Colonic mucosa (tissue), 4 donors: Measurements from ENCODE around the gene CDK6. TPM values are rescaled to one million over a fixed set of nuclear protein-coding genes. Genes with fewer than 3 reads are reported as not detected.

Experiments
- DNase-seq: peaks from one replicate; pipeline ENCODE4 v3.0.0-alpha.2; 2020
- H3K27ac ChIP-seq: fragments of 200-600 bp; one replicate; pipeline ENCODE4 v1.8.0; 2021
- H3K27me3 ChIP-seq: fragments of 200-600 bp; one replicate; pipeline ENCODE4 v1.8.0; 2021
- H3K36me3 ChIP-seq: fragments of 200-600 bp; one replicate; pipeline ENCODE4 v1.8.0; 2021
- H3K4me1 ChIP-seq: fragments of 200-600 bp; one replicate; pipeline ENCODE4 v1.8.0; 2021; ENCODE audit warnings: mild to moderate bottlenecking
- H3K4me3 ChIP-seq: fragments of 200-600 bp; one replicate; pipeline ENCODE4 v1.8.0; 2021
- H3K9ac ChIP-seq, 2 donors: one replicate each; pipeline ENCODE4 v1.7.0; 2013; ENCODE audit warnings: control low read depth in 2 of 2, low read depth in 2 of 2, low read length in 2 of 2
- H3K9me3 ChIP-seq: fragments of 200-600 bp; one replicate; pipeline ENCODE4 v1.8.0; 2021
- intact Hi-C: fragments of 100-400 bp; cut with DNase I; formaldehyde crosslinking; loops from one replicate; pipeline ENCODE4 v1.14.1; 2022
- total RNA-seq, 2 donors: library from RNA; stranded (reverse); fragmentation: NEBNext Ultra II Directional in 1 of 2; extraction: Animal tissue kit (Norgen Biotek cat#: 25700) in 1 of 2; gene quantifications; one replicate each; pipeline ENCODE4 v1.2.1, GENCODE V29; 2021
- TF ChIP-seq, protein P1 (sequence below): fragments of 200-600 bp; IDR thresholded peaks from one replicate; pipeline ENCODE4 v1.8.0; 2022; ENCODE audit warnings: antibody characterized with exemption, mild to moderate bottlenecking
- donor health status: healthy.
- donor health status: DM: no; HTN: no; CAD: no.
- donor health status: DM: no; HTN: no; CAD: no.

Gene CDK6
- total RNA-seq, 2 donors from 2014 or later = 37.1 to 55.4 TPM

DNA sequence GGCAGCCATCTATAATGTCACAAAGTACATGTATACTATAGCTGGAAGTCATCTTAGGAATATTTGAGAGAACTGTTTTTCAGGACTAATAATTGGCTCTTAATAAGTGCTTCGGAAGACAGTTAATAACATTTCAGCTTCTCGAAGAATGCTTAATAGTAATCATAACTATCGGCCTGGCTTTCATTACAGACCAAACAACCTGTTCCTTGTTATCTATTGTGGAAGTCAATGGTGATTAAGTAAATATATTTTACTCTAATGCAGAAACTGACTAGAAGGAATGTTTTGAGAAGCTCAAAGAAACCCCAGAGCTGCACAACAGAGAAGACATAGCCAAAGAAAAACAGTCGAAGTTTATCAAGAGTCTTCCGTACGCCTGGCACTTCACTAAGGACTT is 139.4 kb downstream of the CDK6 start:
- Histone ChIP-seq H3K27me3 (no peaks in the 10 kb centered on the region), H3K9ac (no peak overlapping the region), H3K27ac (peak overlapping the region; percentile 68), H3K4me1 (peaks cover 10% of the 10 kb centered on the region), H3K4me3 (no peak overlapping the region), H3K36me3 (no peaks in the 10 kb centered on the region), H3K9me3 (no peaks in the 10 kb centered on the region)
- no peak for DNase-seq
- intact Hi-C loops = loop anchor here (5.0 kb wide), 1 partner anchor 75 kb away; no protein-coding TSS in a partner anchor
- TF ChIP-seq, protein P1, sequence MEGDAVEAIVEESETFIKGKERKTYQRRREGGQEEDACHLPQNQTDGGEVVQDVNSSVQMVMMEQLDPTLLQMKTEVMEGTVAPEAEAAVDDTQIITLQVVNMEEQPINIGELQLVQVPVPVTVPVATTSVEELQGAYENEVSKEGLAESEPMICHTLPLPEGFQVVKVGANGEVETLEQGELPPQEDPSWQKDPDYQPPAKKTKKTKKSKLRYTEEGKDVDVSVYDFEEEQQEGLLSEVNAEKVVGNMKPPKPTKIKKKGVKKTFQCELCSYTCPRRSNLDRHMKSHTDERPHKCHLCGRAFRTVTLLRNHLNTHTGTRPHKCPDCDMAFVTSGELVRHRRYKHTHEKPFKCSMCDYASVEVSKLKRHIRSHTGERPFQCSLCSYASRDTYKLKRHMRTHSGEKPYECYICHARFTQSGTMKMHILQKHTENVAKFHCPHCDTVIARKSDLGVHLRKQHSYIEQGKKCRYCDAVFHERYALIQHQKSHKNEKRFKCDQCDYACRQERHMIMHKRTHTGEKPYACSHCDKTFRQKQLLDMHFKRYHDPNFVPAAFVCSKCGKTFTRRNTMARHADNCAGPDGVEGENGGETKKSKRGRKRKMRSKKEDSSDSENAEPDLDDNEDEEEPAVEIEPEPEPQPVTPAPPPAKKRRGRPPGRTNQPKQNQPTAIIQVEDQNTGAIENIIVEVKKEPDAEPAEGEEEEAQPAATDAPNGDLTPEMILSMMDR = no peak

DNA sequence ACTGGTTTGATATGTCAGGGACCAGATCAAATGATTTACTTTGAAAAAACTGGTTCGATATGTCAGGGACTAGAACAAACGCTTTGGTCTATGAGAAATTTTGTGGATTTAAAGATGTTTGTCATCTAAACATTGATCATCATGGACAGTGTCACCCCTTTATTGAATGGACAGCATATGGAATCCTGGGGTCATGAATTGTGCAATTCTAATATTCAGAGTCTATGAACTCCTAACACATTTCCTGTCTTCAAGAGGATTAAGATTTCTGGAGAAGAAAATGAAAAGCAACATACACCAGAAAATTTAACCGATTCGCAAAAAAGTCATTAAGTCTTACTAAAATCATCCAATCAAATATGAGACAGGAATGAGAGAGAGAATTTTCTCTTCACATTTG is 139.8 kb downstream of the CDK6 start:
- H3K4me1 ChIP-seq = peaks cover 10% of the 10 kb centered on the region

DNA sequence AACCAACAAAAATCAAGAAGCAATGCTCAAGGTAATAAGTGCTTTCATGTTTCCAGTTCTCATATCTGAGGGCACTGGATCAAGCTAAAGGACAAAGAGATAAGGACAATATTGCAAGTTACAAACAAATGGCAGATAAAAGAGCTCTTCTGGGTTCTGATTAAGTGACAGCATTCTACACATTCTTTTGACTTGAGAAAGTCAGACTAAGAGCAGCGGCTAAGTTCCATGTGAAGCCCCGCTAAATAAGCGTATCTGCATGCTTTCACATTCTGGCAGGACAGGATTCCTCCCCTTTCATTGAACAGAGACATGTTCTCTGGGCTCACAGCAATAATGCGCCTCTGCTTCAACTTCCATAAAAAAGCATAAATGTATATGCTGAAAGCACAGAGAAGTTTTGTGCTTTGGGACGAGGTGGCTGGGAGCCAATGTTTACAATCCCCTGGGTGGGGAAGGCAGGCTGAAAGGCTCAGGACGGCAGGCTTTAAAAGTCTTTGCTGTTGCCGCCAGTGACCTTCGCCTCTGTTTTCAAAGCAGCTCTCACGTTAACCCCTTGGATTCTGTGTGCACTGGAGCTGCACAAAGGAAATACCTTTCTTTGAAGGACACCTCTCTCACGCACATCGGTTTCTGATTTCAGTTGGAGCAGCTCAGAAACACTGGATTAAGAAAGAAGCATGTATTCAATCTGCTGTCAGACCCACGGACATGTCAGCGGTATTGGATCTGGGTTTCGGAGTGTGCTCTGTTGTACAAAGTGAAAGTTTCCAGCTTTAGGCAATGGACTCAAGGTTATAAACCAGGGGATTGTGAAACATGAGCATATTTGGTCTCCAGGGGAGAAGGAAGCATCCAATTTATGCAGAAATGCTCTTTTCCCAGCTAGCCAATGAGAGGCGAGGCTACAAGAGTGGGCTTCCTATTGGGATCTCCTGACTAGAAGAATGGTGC is 140.8 kb downstream of the CDK6 start:
- no peaks in the 10 kb centered on the region for H3K9me3 ChIP-seq
- peak overlapping the region; percentile 37 for H3K4me3 ChIP-seq
- no peaks in the 10 kb centered on the region for H3K27me3 ChIP-seq
- peak overlapping the region; percentile 68 for H3K27ac ChIP-seq
- peak overlapping the region in 1 of 2 donors; percentile 23 for H3K9ac ChIP-seq
- TF ChIP-seq, protein P1 = no peak
- peaks cover 10% of the 10 kb centered on the region for H3K4me1 ChIP-seq
- DNase-seq = peak; percentile 95
- H3K36me3 ChIP-seq = no peaks in the 10 kb centered on the region
- intact Hi-C loops = loop anchor here (5.0 kb wide), 1 partner anchor 73 kb away; no protein-coding TSS in a partner anchor

More for the DNA sequence above, 139.8 kb downstream of the CDK6 start:
- Histone ChIP-seq H3K27me3 (no peaks in the 10 kb centered on the region), H3K9ac (no peak overlapping the region), H3K36me3 (no peaks in the 10 kb centered on the region), H3K9me3 (no peaks in the 10 kb centered on the region), H3K4me3 (no peak overlapping the region), H3K27ac (peak overlapping the region; percentile 68)
- DNase-seq = no peak
- intact Hi-C loops = loop anchor here (5.0 kb wide), 1 partner anchor 74 kb away; no protein-coding TSS in a partner anchor
- TF ChIP-seq, protein P1 = no peak

DNA sequence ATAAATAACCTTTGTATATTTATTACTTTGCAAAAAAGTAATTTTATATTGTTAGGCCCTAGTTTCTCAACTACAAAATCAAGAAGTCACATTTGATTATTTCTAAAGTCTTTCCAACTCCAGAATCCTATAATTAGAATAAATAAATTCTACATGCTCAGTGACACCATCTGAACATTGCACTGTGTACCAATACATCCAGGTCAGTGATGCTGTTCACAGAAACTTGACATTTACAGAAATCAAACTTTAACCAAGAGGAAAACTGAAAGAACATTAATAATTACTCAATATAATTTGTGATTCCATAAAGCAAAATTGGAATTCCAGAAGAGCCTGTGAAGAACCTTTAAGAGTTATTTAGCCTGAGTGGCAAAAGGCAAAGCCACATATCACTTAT is 142.2 kb downstream of the CDK6 start:
- no peak overlapping the region for H3K4me3 ChIP-seq
- no peak overlapping the region for H3K9ac ChIP-seq
- H3K36me3 ChIP-seq = no peaks in the 10 kb centered on the region
- no peak for DNase-seq
- TF ChIP-seq, protein P1 = no peak
- H3K27me3 ChIP-seq = no peaks in the 10 kb centered on the region
- peaks cover 10% of the 10 kb centered on the region for H3K4me1 ChIP-seq
- H3K9me3 ChIP-seq = no peaks in the 10 kb centered on the region
- H3K27ac ChIP-seq = no peak overlapping the region
- intact Hi-C loops = loop anchor here (5.0 kb wide), 2 partner anchors 138 to 363 kb away; no protein-coding TSS in a partner anchor

DNA sequence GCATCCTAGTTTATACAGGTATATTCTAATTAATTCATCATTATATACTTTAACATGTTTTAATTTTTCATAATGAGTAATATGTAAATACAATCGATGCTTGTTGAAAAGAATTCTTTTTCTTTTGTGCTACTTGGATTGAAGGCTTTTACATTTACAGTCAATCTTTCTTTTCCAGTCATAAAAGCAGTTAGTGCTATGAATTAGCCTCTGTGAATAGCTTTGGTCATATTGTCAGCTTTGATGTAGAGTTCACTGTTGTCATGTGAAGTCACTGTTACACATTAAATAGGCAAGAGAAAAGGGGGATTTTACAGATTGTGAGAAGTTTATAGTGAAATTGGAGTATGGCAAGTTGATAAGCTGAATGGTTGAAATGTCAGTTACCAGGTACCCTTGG is 142.9 kb downstream of the CDK6 start:
- Histone ChIP-seq H3K36me3 (no peaks in the 10 kb centered on the region), H3K9me3 (no peaks in the 10 kb centered on the region), H3K27me3 (no peaks in the 10 kb centered on the region), H3K9ac (no peak overlapping the region), H3K4me1 (peaks cover 10% of the 10 kb centered on the region), H3K4me3 (no peak overlapping the region), H3K27ac (no peak overlapping the region)
- TF ChIP-seq, protein P1 = no peak
- no peak for DNase-seq
- intact Hi-C loops = loop anchor here (5.0 kb wide), 2 partner anchors 139 to 364 kb away; no protein-coding TSS in a partner anchor
